Natural killer cell (primary cell): ENCODE results near the gene TTLL9. TPM values are rescaled to one million over a fixed set of nuclear protein-coding genes. Genes with fewer than 3 reads are reported as not detected.

ENCODE experiments used
- ATAC-seq, 3 donors: fragments of 150-1000 bp in 2 of 3; fragments of 200-7000 bp in 1 of 3; cut with Tn5 transposase; 1 replicate in 1 of 3; 2 replicates in 2 of 3; pipeline ENCODE4 v1.10.0; 2021; ENCODE audit warnings: mild to moderate bottlenecking in 2 of 3, moderate library complexity in 2 of 3
- DNase-seq, 2 donors: peaks; one replicate each; pipeline versions ENCODE4 v3.0.0 to v3.0.0-alpha.2; 2013 to 2021; ENCODE audit warnings: mixed read lengths in 1 of 2
- H3K27ac ChIP-seq: one replicate; pipeline ENCODE4 v1.5.1; 2013; ENCODE audit warnings: mild to moderate bottlenecking, low read length
- H3K27me3 ChIP-seq: one replicate; pipeline ENCODE4 v1.6.1; 2013; ENCODE audit warnings: low read length; ENCODE audit not compliant: control insufficient read depth, insufficient read depth
- H3K36me3 ChIP-seq: one replicate; pipeline ENCODE4 v1.6.1; 2013; ENCODE audit warnings: low read length; ENCODE audit not compliant: control insufficient read depth, insufficient read depth
- H3K4me1 ChIP-seq: one replicate; pipeline ENCODE4 v1.6.1; 2013; ENCODE audit warnings: low read length; ENCODE audit not compliant: control insufficient read depth, insufficient read depth
- H3K4me3 ChIP-seq: one replicate; pipeline ENCODE4 v1.5.1; 2013; ENCODE audit warnings: low read length
- H3K9me3 ChIP-seq: one replicate; pipeline ENCODE4 v1.6.1; 2013; ENCODE audit warnings: low read length; ENCODE audit not compliant: control insufficient read depth, insufficient read depth
- H3K27ac Mint-ChIP-seq, 2 donors: one replicate each; pipeline ENCODE4 v1.8.0; 2022; ENCODE audit warnings: mild to moderate bottlenecking in 2 of 2, mixed read lengths in 2 of 2, moderate library complexity in 1 of 2
- H3K27me3 Mint-ChIP-seq, 2 donors: one replicate each; pipeline ENCODE4 v1.8.0; 2022; ENCODE audit warnings: low read depth in 2 of 2, mixed read lengths in 2 of 2
- H3K36me3 Mint-ChIP-seq: one replicate; pipeline ENCODE4 v1.8.0; 2022; ENCODE audit warnings: mixed read lengths
- H3K4me1 Mint-ChIP-seq, 2 donors: one replicate each; pipeline ENCODE4 v1.8.0; 2022; ENCODE audit warnings: mixed read lengths in 2 of 2
- H3K4me3 Mint-ChIP-seq: one replicate; pipeline ENCODE4 v1.8.0; 2022; ENCODE audit warnings: mild to moderate bottlenecking, moderate library complexity, mixed read lengths
- H3K9me3 Mint-ChIP-seq, 2 donors: one replicate each; pipeline ENCODE4 v1.8.0; 2022; ENCODE audit warnings: mixed read lengths in 2 of 2
- WGBS: methylation state at CpG from one replicate; pipeline ENCODE4 v1.1.7; 2013; ENCODE audit warnings: missing lambda C conversion rate; ENCODE audit not compliant: insufficient coverage; 5-methylcytosine and 5-hydroxymethylcytosine counted together
- intact Hi-C: fragments of 100-400 bp; cut with micrococcal nuclease; formaldehyde crosslinking; loops from one replicate; pipeline ENCODE4 v1.14.2; 2022
- total RNA-seq, 4 donors: library from RNA; stranded (reverse); fragments of 120-200 nt in 1 of 4; gene quantifications; one replicate each; pipeline versions ENCODE4 v1.2.3 to v1.2.4, GENCODE V29; 2013 to 2022
- TF ChIP-seq, protein P1 (sequence below): fragments of 200-600 bp; IDR thresholded peaks from one replicate; pipeline ENCODE4 v1.8.0; 2022; ENCODE audit warnings: antibody characterized with exemption

The TTLL9 gene
- total RNA-seq, 3 donors from 2014 or later (not counting 1 experiment from before 2014, with no cell fraction given): not detected

GRCh38 chr20:31949877-31950646 lies 79.6 kb downstream of the TTLL9 start:
- Histone ChIP-seq H3K4me3 (no peak overlapping the region), H3K9me3 (peaks cover 2% of the 10 kb centered on the region), H3K27me3 (no peaks in the 10 kb centered on the region), H3K27ac (no peak overlapping the region), H3K4me1 (peaks cover 16% of the 10 kb centered on the region), H3K36me3 (peaks cover 40% of the 10 kb centered on the region)
- DNase-seq (no peak), ATAC-seq (no peak)
- H3K4me1 Mint-ChIP-seq: peaks cover 35% of the 10 kb centered on the region in 2 donors
- H3K4me3 Mint-ChIP-seq: peak overlapping the region; percentile 99
- no peak overlapping the region for H3K27ac Mint-ChIP-seq
- 86% methylated on average over 9 of the region's 9 CpGs for WGBS
- H3K9me3 Mint-ChIP-seq: no peaks in the 10 kb centered on the region
- H3K36me3 Mint-ChIP-seq: peaks cover 9% of the 10 kb centered on the region
- intact Hi-C loops: no loop called here
- peaks cover 5 to 10% of the 10 kb centered on the region in 2 donors for H3K27me3 Mint-ChIP-seq
- TF ChIP-seq, protein P1, sequence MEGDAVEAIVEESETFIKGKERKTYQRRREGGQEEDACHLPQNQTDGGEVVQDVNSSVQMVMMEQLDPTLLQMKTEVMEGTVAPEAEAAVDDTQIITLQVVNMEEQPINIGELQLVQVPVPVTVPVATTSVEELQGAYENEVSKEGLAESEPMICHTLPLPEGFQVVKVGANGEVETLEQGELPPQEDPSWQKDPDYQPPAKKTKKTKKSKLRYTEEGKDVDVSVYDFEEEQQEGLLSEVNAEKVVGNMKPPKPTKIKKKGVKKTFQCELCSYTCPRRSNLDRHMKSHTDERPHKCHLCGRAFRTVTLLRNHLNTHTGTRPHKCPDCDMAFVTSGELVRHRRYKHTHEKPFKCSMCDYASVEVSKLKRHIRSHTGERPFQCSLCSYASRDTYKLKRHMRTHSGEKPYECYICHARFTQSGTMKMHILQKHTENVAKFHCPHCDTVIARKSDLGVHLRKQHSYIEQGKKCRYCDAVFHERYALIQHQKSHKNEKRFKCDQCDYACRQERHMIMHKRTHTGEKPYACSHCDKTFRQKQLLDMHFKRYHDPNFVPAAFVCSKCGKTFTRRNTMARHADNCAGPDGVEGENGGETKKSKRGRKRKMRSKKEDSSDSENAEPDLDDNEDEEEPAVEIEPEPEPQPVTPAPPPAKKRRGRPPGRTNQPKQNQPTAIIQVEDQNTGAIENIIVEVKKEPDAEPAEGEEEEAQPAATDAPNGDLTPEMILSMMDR: no peak

GRCh38 chr20:31951203-31951529 lies 80.7 kb downstream of the TTLL9 start:
- DNase-seq: no peak
- peak overlapping the region; percentile 99 for H3K4me3 Mint-ChIP-seq
- H3K4me3 ChIP-seq: peak overlapping the region; percentile 92

GRCh38 chr20:31951530-31952453 lies 81.4 kb downstream of the TTLL9 start, which contains the start of gene PDRG1:
PDRG1 (minus strand) TSS chr20:31952046; CDS start chr20:31951961, 85 bp downstream.
- intact Hi-C loops: loop anchor here (1.0 to 2.0 kb wide), 2 partner anchors 99 to 131 kb away; no protein-coding TSS in a partner anchor
- Histone ChIP-seq H3K4me3 (peak within 1 kb of the TSS; percentile 92), H3K4me1 (peaks cover 16% of the 10 kb centered on the region), H3K36me3 (peaks cover 23% of the 10 kb centered on the region), H3K9me3 (peaks cover 2% of the 10 kb centered on the region), H3K27ac (peak within 1 kb of the TSS; percentile 62), H3K27me3 (no peaks in the 10 kb centered on the region)
- TF ChIP-seq, protein P1: peak; percentile 85
- peak within 1 kb of the TSS; percentile 99 for H3K4me3 Mint-ChIP-seq
- under 1% methylated on average over 63 of the region's 63 CpGs for WGBS
- peaks cover 9% of the 10 kb centered on the region for H3K36me3 Mint-ChIP-seq
- peaks cover 35% of the 10 kb centered on the region in 2 donors for H3K4me1 Mint-ChIP-seq
- ATAC-seq (peak; percentile 98 to 99 (median 99)), DNase-seq (peak; percentile 99)
- H3K27ac Mint-ChIP-seq: peak within 1 kb of the TSS; percentile 91 to 98
- H3K9me3 Mint-ChIP-seq: no peaks in the 10 kb centered on the region
- H3K27me3 Mint-ChIP-seq: peaks cover 15 to 23% of the 10 kb centered on the region in 2 donors

More at GRCh38 chr20:31951203-31951529, 80.7 kb downstream of the TTLL9 start:
- Mint-ChIP-seq H3K27ac (peak overlapping the region; percentile 91 to 98), H3K9me3 (no peaks in the 10 kb centered on the region), H3K36me3 (peaks cover 9% of the 10 kb centered on the region), H3K4me1 (peaks cover 35% of the 10 kb centered on the region in 2 donors), H3K27me3 (peaks cover 13 to 21% of the 10 kb centered on the region in 2 donors)
- intact Hi-C loops: no loop called here
- H3K27me3 ChIP-seq: no peaks in the 10 kb centered on the region
- TF ChIP-seq, protein P1: no peak
- H3K9me3 ChIP-seq: peaks cover 2% of the 10 kb centered on the region
- peak overlapping the region; percentile 62 for H3K27ac ChIP-seq
- peaks cover 16% of the 10 kb centered on the region for H3K4me1 ChIP-seq
- 6% methylated on average over 6 of the region's 6 CpGs for WGBS
- peaks cover 29% of the 10 kb centered on the region for H3K36me3 ChIP-seq
- ATAC-seq: no peak
